GM19463 (cell line): ENCODE results near the gene SEPTIN2.
"Not testable (repeated sequence)": the region's sequence is repeated elsewhere in the genome, so short reads cannot be mapped to it uniquely, and the experiment has no call there.

Source experiments
- ATAC-seq: cut with Tn5 transposase; IDR thresholded peaks from one replicate; pipeline ENCODE4 v1.9.1; 2021; ENCODE audit warnings: mild to moderate bottlenecking, moderate library complexity; ENCODE audit not compliant: unreplicated experiment

Gene SEPTIN2

GRCh38 chr2:241286348-241287090 lies 29.2 kb upstream of the SEPTIN2 start:
- ATAC-seq = no peak

GRCh38 chr2:241288324-241288888 lies 27.3 kb upstream of the SEPTIN2 start:
- no peak for ATAC-seq

GRCh38 chr2:241289053-241289452 lies 26.7 kb upstream of the SEPTIN2 start:
- no peak for ATAC-seq

GRCh38 chr2:241289597-241289996 lies 26.1 kb upstream of the SEPTIN2 start:
- ATAC-seq = no peak

- no peak for ATAC-seq
These were observed 24.6 kb upstream of the SEPTIN2 start for GRCh38 chr2:241291153-241291552.

- ATAC-seq = no peak
These were observed 23.7 kb upstream of the SEPTIN2 start for GRCh38 chr2:241291977-241292376.

GRCh38 chr2:241293378-241293797 lies 22.3 kb upstream of the SEPTIN2 start:
- ATAC-seq = not testable (repeated sequence)

GRCh38 chr2:241295326-241296095 lies 20.2 kb upstream of the SEPTIN2 start:
- no peak for ATAC-seq

GRCh38 chr2:241296767-241297166 lies 19.0 kb upstream of the SEPTIN2 start:
- ATAC-seq = no peak

GRCh38 chr2:241298673-241299072 lies 17.1 kb upstream of the SEPTIN2 start:
- ATAC-seq = no peak

- ATAC-seq = no peak
These were observed 15.7 kb upstream of the SEPTIN2 start for GRCh38 chr2:241300000-241300399.

- no peak for ATAC-seq
These were observed 13.6 kb upstream of the SEPTIN2 start for GRCh38 chr2:241302083-241302482.

GRCh38 chr2:241302759-241303651 lies 12.7 kb upstream of the SEPTIN2 start:
- no peak for ATAC-seq

- no peak for ATAC-seq
These were observed 11.6 kb upstream of the SEPTIN2 start for GRCh38 chr2:241304039-241304670.

- no peak for ATAC-seq
These were observed 8.7 kb upstream of the SEPTIN2 start for GRCh38 chr2:241307055-241307454.

GRCh38 chr2:241308267-241308666 lies 7.5 kb upstream of the SEPTIN2 start:
- ATAC-seq = no peak

GRCh38 chr2:241308832-241309500 lies 6.8 kb upstream of the SEPTIN2 start:
- no peak for ATAC-seq

GRCh38 chr2:241309684-241310117 lies 6.0 kb upstream of the SEPTIN2 start:
- ATAC-seq = peak; percentile 49

- no peak for ATAC-seq
These were observed 4.7 kb upstream of the SEPTIN2 start for GRCh38 chr2:241310917-241311566.
